ENCODE data around the gene CCDC171.
"Not testable (repeated sequence)": the region's sequence is repeated elsewhere in the genome, so short reads cannot be mapped to it uniquely, and the experiment has no call there.

The CCDC171 gene

GRCh38 chr9:15763371-15763770 lies 210.5 kb downstream of the CCDC171 start:
- DNase-seq (ENCODE audit: low read depth) = no peak

DNA sequence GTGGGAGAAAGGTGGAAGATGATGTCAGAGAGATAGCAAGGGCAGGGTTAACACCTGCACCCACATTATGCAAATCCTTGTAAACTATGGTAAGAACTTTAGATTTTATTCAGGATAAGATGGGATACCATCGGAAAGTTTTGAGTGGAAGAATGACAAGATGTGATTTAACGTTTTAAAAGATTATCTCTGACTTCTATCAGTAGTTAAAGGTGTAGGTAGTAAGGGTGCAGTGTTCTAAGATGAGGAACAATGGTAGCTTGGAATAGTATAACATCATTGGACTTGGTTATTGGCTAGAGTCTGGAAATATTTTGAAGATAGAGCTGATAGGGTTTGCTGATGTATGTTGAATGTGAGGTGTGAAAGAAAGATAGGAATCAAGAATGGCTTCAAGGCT lies 211.3 kb downstream of the CCDC171 start:
- DNase-seq (ENCODE audit: low read depth) = no peak

- DNase-seq (ENCODE audit: low read depth) = no peak
Measured at GRCh38 chr9:15769547-15769946, 216.7 kb downstream of the CCDC171 start.

DNA sequence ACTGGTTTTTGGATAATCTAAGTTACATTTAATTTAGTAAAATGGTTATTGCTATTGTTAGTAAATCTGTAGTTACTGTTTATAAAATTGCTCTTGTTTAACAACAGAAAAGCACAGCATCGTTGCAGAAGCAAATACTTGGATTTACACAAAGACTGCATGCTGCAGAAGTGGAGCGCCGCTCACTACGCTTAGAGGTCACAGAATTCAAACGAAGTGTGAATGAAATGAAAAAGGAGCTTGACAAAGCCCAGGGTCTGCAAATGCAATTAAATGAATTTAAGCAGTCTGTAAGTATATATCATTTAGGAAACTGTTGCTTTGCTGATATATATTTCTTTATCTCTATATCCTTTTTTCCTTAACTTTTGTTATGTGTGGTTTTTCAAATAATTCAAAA lies 226.0 kb downstream of the CCDC171 start:
- no peak for DNase-seq (ENCODE audit: low read depth)

- no peak for DNase-seq (ENCODE audit: low read depth)
Measured at GRCh38 chr9:15782106-15782505, 229.3 kb downstream of the CCDC171 start.

GRCh38 chr9:15785584-15785983 lies 232.7 kb downstream of the CCDC171 start:
- DNase-seq (ENCODE audit: low read depth) = no peak

- no peak for DNase-seq (ENCODE audit: low read depth)
Measured at GRCh38 chr9:15786616-15787015, 233.8 kb downstream of the CCDC171 start.

- DNase-seq (ENCODE audit: low read depth) = not testable (repeated sequence)
Measured at GRCh38 chr9:15810219-15810899, 257.5 kb downstream of the CCDC171 start.

DNA sequence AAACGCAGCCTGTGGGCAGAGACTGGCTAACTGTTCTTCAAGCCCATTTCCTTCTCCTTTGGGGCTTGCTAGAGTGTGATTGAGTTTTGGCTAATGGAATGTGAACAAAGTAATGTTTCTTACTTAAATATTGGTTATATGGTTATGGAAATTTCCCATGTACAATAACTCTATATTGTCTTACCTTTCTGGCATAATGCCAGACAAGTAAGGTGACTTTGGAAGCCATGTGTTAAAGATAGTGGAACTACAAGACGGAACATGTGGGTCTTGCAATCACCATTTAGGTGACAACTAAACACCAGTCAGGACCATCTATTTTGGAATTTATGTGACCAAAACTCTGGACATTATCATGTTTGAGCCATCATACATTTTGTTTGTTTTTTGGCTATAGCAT lies 260.2 kb downstream of the CCDC171 start:
- DNase-seq (ENCODE audit: low read depth) = no peak

GRCh38 chr9:15824310-15824709 lies 271.5 kb downstream of the CCDC171 start:
- no peak for DNase-seq (ENCODE audit: low read depth)

DNA sequence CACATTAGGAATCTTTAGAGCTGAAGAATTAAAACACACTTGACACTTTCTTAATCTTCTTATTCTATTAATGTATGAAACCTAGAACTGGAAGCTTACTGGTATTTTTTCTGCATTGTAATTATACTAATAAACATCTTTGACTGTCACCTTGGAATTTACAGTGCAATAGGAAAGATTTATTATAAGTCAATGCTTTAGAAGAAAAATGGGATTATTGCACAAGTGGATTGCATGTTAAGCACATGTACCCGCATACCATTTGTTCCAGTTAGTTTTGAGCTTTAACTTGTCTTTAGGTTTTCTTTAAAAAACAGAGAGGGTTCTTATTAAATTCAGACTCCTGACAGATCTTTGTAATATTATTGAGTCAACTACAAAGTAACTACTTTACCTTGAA lies 278.5 kb downstream of the CCDC171 start:
- DNase-seq (ENCODE audit: low read depth) = no peak

GRCh38 chr9:15834541-15834940 lies 281.7 kb downstream of the CCDC171 start:
- DNase-seq (ENCODE audit: low read depth) = no peak

DNA sequence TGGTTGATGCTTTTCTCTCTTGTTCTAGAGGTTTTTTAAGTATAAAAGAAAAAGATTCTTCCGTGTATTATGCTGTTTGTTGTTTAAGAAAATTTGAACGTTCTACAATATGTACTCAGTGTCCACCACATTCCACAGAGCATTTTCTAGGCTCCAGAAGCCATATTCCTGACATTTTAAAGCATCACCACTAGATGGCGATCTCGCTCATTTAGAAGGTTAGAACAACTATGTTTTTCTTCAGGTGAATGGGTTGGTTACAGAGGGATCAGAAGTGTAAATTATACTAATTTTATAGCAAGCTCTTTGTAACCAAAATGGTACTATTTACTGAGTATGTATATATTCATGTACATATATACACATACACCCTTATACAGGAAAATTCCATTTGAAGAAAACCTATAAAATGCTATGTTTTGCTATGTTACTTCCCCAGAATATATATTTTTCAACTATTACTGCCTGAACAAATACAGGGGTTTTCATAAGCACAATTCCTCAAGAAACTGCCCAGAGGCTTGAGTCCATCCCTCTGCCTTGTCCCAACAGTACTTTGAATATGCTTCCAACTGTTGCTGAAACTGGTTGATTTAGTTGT lies 284.3 kb downstream of the CCDC171 start:
- DNase-seq (ENCODE audit: low read depth) = peak; percentile 1

DNA sequence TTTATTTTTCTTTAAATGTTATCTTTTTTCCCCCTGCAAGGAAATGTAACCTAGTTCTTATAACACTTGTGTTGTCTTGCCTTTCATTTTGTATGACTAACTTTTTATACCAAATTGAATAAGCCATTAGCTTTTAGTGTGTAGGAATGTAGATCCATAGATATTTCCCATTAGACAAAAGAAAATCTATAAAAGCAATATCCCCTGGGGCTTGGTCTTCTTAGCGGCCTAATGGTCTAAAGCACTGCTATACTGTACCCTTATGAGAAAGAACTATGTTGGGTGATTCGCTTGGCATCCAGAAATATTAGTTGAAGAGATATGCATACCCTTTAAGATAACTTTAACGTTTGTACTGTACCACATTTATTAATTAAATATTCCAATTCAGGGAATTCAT lies 289.2 kb downstream of the CCDC171 start:
- DNase-seq (ENCODE audit: low read depth) = no peak

DNA sequence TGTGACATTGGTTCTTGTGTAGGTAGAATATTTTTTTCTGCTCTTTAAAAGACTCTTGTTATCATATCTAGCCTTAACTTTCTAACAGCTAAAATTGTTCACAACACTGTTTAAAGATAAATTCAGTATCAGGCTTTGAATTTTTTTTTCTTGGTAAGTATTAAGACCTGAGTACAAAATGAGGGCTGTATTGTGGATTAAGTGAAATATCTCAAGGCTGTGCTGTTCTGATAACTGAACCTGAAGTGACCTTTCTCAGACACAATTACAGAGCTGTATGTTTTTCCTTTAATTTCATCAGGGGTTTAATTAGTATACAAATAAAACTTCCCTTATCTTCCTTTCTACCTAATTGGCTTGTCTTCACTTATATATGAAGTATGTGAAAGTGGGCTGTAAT lies 290.5 kb downstream of the CCDC171 start:
- DNase-seq (ENCODE audit: low read depth) = no peak

GRCh38 chr9:15843931-15844330 lies 291.1 kb downstream of the CCDC171 start:
- no peak for DNase-seq (ENCODE audit: low read depth)

- no peak for DNase-seq (ENCODE audit: low read depth)
Measured at GRCh38 chr9:15846611-15847010, 293.8 kb downstream of the CCDC171 start.

DNA sequence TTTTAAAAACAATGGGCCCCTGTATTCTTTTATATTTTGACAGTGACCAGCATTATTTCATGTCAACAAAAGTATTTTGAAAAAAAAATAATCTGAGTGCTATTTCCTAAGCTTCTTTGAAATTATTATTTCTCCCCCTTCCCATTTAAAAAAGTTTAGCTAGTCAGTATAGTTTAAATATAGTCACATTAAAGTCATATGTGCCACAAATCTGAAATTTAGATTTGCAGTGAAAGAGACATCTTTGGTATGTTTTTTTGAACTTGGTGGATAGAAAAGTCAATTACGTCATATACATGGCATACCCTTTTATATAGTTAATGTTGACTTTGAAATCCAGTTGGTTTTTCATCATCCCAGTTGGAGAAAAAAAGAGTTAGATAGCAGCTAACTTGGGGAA lies 297.0 kb downstream of the CCDC171 start:
- DNase-seq (ENCODE audit: low read depth) = no peak

DNA sequence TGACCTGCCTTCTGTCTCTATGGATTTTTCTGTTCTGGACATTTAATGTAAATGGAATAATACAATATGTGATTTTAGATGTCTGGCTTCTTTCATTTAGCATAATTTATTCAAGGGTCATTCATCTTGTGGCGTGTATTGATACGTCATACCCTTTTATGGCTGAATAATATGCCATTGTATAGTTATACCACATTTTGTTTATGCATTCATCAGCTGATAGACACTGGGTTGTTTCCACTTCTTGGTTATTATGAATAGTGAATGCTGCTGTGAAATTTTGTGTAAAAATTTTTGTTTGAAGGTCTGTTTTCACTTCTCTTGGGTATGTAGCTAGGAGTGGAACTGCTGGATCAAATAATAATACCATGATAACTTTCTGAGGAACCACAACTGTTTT lies 298.9 kb downstream of the CCDC171 start:
- no peak for DNase-seq (ENCODE audit: low read depth)

- no peak for DNase-seq (ENCODE audit: low read depth)
Measured at GRCh38 chr9:15856591-15856990, 303.7 kb downstream of the CCDC171 start.

DNA sequence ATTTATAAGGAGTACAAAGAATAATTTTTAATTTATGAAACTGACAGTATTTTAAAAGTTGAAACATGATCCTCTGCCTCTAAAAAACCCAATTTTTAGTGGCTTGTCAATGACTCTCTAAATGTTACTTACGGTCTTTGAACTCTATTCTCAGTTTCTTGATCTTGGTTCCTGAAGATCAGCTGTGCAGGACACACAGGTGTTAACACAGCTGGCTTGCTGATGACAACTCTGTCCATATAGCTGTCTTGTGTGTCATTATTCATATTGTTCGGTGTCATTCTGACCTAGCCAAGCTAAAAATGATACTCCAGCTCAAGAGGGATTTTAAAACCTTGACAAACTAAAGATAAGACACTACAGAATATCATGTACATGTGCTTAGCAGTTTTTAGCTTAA lies 314.5 kb downstream of the CCDC171 start:
- DNase-seq (ENCODE audit: low read depth) = no peak

DNA sequence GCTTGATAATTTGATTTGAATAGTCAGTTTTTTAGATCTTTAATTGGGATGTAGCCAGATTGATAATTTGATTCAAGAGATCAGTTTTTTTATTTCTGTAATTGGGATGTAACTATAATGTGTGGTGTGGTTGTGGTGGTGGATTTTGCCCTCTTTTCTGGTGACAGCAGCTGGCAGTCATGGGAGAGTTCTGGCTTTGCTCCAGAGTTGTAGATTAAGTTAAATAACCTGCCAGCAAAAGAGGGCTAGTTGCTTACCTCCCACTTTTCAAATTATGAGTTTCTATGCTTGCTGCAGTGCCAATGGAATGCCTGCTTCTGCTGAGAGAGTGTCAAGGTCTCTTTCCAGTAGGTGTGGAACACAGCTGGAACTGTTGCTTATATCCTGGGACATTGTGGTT lies 315.1 kb downstream of the CCDC171 start:
- no peak for DNase-seq (ENCODE audit: low read depth)

- DNase-seq (ENCODE audit: low read depth) = no peak
Measured at GRCh38 chr9:15873573-15874177, 320.8 kb downstream of the CCDC171 start.

GRCh38 chr9:15882328-15882727 lies 329.5 kb downstream of the CCDC171 start:
- no peak for DNase-seq (ENCODE audit: low read depth)
